AG09319 (cell line): ENCODE measurements around the gene ETV4.
A peak's percentile ranks its signal among the peaks of the same experiment; 100 is the strongest.

ENCODE experiments used
- DNase-seq: peaks from one replicate; pipeline ENCODE4 v3.0.0-alpha.2; 2010; ENCODE audit warnings: low read depth; ENCODE audit errors: extremely low read depth
- CTCF ChIP-seq: IDR thresholded peaks from 2 replicates; pipeline ENCODE4 v1.5.1; 2011; ENCODE audit warnings: low read depth, mild to moderate bottlenecking, inconsistent platforms, low read length, moderate library complexity

ETV4 gene

DNA sequence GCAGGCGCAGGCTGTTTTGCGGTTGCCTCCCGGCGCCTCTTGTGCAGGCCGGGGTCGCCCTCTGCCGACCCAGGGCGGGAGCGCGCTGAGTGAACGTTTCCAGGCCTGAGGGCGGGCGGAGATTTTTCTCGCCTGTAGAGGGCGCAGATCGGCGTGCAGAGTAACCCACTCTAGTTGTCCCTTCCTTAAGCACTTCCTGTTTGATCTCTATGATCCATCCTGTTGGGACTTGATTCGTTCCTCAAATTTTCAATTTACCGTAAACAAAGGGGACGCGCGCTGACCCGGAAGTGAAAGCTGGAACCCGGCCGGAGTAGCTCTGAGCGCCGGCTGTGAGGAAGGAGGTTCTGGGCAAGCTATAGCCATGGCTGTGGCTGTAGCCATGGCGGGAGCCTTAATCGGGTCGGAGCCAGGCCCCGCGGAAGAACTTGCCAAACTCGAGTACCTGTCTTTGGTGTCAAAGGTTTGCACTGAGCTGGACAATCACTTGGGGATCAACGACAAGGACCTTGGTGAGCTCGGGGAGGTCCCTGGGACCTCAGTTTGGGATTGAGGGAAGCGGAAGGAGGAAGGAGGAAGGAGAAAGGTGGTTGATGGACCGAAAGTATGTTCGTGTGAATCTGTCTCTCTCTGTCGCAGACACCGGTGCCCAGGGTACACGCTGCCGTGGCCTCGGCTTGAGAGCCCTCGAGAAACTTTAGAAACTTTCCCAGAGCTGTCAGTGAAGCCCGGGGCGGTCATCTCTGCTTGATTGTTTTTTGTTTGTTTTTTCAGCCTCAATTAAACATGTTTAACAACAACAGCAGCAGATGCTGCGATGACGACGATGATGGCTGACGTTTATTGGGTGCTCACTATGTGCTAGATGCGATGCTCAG is 62.2 kb downstream of the ETV4 start, which contains the start of gene DHX8:
TSS of gene DHX8 (plus strand) at position 302 of the 878 bp plus-strand sequence. CDS start at position 365, 63 bp downstream.
- DNase-seq: peak; percentile 97
- no peak; the same call in none of the 2 replicates for TF ChIP-seq CTCF

- TF ChIP-seq CTCF: no peak
- no peak for DNase-seq
Observed at GRCh38 chr17:43482103-43483012, 63.8 kb downstream of the ETV4 start.

DNA sequence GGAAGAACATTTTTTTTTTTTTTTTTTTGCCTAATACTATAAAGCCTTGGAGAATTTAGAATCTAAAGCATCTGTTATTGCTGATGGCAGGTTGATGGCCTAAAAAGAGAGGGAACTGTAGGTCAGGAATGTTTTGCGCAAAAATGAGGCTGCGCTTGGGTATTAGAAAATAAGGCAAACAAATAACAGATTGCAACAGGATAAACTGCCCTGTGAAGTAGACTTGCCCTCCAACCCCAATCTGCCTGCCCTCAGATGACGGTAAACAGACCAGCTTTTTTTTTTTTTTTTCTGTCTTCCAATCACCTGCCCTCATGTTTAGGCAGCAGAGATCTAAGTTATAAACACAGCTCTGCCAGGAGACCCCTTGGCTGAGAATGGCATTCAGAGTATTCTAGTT is 66.2 kb downstream of the ETV4 start:
- DNase-seq: no peak
- no peak for TF ChIP-seq CTCF
